ENCODE results near the gene PLPP7. TPM values are rescaled to one million over a fixed set of nuclear protein-coding genes. Genes with fewer than 3 reads are reported as not detected.
"Not testable (repeated sequence)": the region's sequence is repeated elsewhere in the genome, so short reads cannot be mapped to it uniquely, and the experiment has no call there.

Gene PLPP7
- total RNA-seq, 4 donors from 2014 or later = 14.4 to 24.6 (median 21.5) TPM

GRCh38 chr9:131260751-131261452 lies 28.6 kb upstream of the PLPP7 start:
- Histone ChIP-seq H3K27me3 (no peaks in the 10 kb centered on the region), H3K27ac (no peak overlapping the region), H3K36me3 (peaks cover 0 to 23% (median 0%) of the 10 kb centered on the region in 3 donors), H3K4me3 (no peak overlapping the region), H3K9me3 (no peaks in the 10 kb centered on the region), H3K4me1 (peaks cover 0 to 30% (median 8%) of the 10 kb centered on the region in 4 donors)
- TF ChIP-seq CTCF (IDR thresholded peaks at IDR 0.05) (no peak), POLR2A (IDR thresholded peaks at IDR 0.05) (no peak), EP300 (IDR thresholded peaks at IDR 0.05) (no peak)
- DNase-seq (ENCODE audit: low spot score in 2 of 2) = no peak
- WGBS, 2 donors = 92 to 93% methylated on average over 19 to 26 of the region's 33 CpGs

GRCh38 chr9:131262327-131263032 lies 27.0 kb upstream of the PLPP7 start:
- H3K4me1 ChIP-seq = peaks cover 0 to 25% (median 2%) of the 10 kb centered on the region in 4 donors
- 80% methylated on average over 13 of the region's 13 CpGs for WGBS, 2 donors
- no peak for TF ChIP-seq POLR2A (IDR thresholded peaks at IDR 0.05)
- no peak for TF ChIP-seq EP300 (IDR thresholded peaks at IDR 0.05)
- no peak for TF ChIP-seq CTCF (IDR thresholded peaks at IDR 0.05)
- peak overlapping the region in 1 of 4 donors; percentile 17 for H3K27ac ChIP-seq
- no peak overlapping the region for H3K4me3 ChIP-seq
- peaks cover 0 to 23% (median 0%) of the 10 kb centered on the region in 3 donors for H3K36me3 ChIP-seq
- no peak for DNase-seq (ENCODE audit: low spot score in 2 of 2)
- no peaks in the 10 kb centered on the region for H3K9me3 ChIP-seq
- H3K27me3 ChIP-seq = no peaks in the 10 kb centered on the region

GRCh38 chr9:131263033-131263343 lies 26.5 kb upstream of the PLPP7 start:
- not testable (repeated sequence) for H3K9me3 ChIP-seq; H3K4me3 ChIP-seq; H3K27me3 ChIP-seq; DNase-seq (ENCODE audit: low spot score in 2 of 2)
- WGBS, 2 donors = 86 to 92% methylated on average over 5 of the region's 5 CpGs
- peak overlapping the region in 1 of 4 donors; percentile 17 for H3K27ac ChIP-seq
- peaks cover 0 to 23% (median 0%) of the 10 kb centered on the region in 3 donors for H3K36me3 ChIP-seq
- peaks cover 0 to 20% (median 2%) of the 10 kb centered on the region in 4 donors for H3K4me1 ChIP-seq

DNA sequence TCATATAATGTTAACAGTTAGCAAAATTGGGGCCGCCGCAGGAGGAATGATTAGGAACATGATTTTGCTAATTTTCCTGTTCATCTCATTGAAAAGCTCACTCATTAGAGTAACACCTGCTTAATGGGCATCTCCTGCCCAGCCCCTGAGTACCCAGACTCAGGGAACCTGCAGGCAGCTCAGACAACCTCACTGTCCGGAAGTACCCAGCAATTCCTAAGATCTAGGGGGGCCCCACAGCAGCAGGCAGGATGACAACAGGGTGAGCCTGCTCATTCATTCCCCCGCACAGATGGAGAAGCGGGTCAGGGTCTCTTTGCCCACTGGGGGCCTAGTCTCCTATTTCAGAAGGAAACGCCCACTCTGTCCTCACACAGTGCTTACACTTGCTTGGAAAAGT lies 25.8 kb upstream of the PLPP7 start:
- H3K9me3 ChIP-seq = no peaks in the 10 kb centered on the region
- peaks cover 0 to 19% (median 2%) of the 10 kb centered on the region in 4 donors for H3K4me1 ChIP-seq
- H3K36me3 ChIP-seq = peaks cover 0 to 23% (median 0%) of the 10 kb centered on the region in 3 donors
- no peak overlapping the region for H3K4me3 ChIP-seq
- no peaks in the 10 kb centered on the region for H3K27me3 ChIP-seq
- peak overlapping the region in 1 of 4 donors; percentile 11 for H3K27ac ChIP-seq
- TF ChIP-seq POLR2A (IDR thresholded peaks at IDR 0.05) (no peak), CTCF (IDR thresholded peaks at IDR 0.05) (no peak), EP300 (IDR thresholded peaks at IDR 0.05) (no peak)
- no peak for DNase-seq (ENCODE audit: low spot score in 2 of 2)
- WGBS, 2 donors = 75 to 83% methylated on average over 6 of the region's 6 CpGs

DNA sequence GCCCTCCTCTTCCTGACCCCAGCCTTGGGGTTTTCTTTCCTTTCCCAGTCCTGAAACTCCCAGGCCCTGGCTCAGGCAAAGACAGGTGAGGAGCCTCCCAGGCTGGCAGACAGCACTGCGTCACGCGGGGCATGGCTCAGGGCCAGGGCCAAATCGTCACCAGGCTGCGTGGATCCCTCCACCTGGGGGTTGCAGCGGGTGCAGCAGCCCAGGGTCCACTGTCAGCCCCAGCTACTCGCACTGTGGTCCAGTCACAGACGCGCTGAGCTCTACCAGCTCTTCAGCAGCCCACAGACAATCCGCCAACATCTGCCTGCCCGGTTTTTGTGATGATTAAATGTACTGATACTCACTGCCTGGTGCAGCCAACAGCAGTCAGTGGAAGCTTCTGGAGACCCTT lies 25.3 kb upstream of the PLPP7 start:
- WGBS, 2 donors = 66 to 82% methylated on average over 8 to 11 of the region's 11 CpGs
- DNase-seq (ENCODE audit: low spot score in 2 of 2) = no peak
- peaks cover 0 to 20% (median 2%) of the 10 kb centered on the region in 4 donors for H3K4me1 ChIP-seq
- H3K9me3 ChIP-seq = no peaks in the 10 kb centered on the region
- H3K27ac ChIP-seq = peak overlapping the region in 1 of 4 donors; percentile 11
- no peak overlapping the region for H3K4me3 ChIP-seq
- TF ChIP-seq CTCF (IDR thresholded peaks at IDR 0.05) = no peak
- TF ChIP-seq POLR2A (IDR thresholded peaks at IDR 0.05) = no peak
- TF ChIP-seq EP300 (IDR thresholded peaks at IDR 0.05) = no peak
- H3K36me3 ChIP-seq = peaks cover 0 to 21% (median 0%) of the 10 kb centered on the region in 3 donors
- H3K27me3 ChIP-seq = no peaks in the 10 kb centered on the region
